B cell (primary cell): ENCODE measurements around the gene PHOSPHO1.

ENCODE experiments used
- EZH2 ChIP-seq: IDR thresholded peaks from 2 replicates; pipeline ENCODE4 v1.6.1; 2012; ENCODE audit warnings: borderline replicate concordance, low read depth, mild to moderate bottlenecking, moderate library complexity, low read length; ENCODE audit not compliant: insufficient read depth, poor library complexity, severe bottlenecking
- TF ChIP-seq, protein P1 (sequence below): fragments of 200-600 bp; IDR thresholded peaks from one replicate; pipeline ENCODE4 v1.8.0; 2022; ENCODE audit warnings: antibody characterized with exemption, mild to moderate bottlenecking

DNA sequence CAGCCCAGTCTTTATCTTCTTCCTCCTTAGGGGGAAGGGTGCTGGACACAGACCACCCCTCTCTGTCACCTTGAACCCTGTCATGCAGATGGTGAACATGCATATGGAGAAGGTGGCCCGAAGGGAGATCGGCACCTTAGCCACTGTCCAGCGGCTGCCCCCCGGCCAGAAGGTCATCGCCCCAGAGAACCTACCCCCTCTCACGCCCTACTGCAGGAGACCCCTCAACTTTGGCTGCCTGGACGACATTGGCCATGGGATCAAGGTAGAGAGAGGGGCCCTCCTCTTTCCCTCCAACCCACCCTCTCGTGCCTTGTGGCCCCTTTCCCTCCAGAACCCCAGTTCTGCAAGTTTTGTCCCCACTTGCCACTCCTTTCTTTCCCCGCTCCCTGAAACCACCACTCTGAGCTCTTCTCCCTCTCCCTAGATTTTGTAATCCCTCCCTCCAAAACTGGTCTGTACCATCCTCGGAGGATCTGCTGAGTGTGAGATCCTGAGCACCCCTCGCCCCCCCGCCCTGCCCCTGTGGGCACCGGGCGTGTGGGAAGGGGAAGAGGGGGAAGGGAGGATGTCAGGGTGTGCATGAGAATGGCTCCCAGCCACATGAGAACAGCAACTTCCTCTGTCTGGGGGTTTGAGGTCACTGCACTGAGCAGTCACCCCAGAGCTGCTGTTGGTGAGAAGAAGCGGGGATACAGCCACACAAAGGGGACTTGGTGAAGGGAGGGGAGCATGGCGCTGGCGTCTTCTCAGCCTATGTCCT lies 12.8 kb downstream of the PHOSPHO1 start:
- TF ChIP-seq, protein P1, sequence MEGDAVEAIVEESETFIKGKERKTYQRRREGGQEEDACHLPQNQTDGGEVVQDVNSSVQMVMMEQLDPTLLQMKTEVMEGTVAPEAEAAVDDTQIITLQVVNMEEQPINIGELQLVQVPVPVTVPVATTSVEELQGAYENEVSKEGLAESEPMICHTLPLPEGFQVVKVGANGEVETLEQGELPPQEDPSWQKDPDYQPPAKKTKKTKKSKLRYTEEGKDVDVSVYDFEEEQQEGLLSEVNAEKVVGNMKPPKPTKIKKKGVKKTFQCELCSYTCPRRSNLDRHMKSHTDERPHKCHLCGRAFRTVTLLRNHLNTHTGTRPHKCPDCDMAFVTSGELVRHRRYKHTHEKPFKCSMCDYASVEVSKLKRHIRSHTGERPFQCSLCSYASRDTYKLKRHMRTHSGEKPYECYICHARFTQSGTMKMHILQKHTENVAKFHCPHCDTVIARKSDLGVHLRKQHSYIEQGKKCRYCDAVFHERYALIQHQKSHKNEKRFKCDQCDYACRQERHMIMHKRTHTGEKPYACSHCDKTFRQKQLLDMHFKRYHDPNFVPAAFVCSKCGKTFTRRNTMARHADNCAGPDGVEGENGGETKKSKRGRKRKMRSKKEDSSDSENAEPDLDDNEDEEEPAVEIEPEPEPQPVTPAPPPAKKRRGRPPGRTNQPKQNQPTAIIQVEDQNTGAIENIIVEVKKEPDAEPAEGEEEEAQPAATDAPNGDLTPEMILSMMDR: no peak
- no peak for TF ChIP-seq EZH2
